Peyer's patch (tissue), 4 donors: ENCODE results near the gene ZNF853.

ENCODE experiments used
- POLR2A ChIP-seq, 2 donors: fragments of 450-650 bp; IDR thresholded peaks; one replicate each; pipeline ENCODE4 v1.5.1; 2017; ENCODE audit warnings: antibody characterized with exemption in 2 of 2, mild to moderate bottlenecking in 2 of 2, moderate library complexity in 2 of 2
- TF ChIP-seq, protein P1 (sequence below), 6 experiments: fragments of 450-650 bp in 4 of 6; fragments of 200-600 bp in 2 of 6; sonication (generic) in 1 of 6; IDR thresholded peaks; one replicate each; pipeline ENCODE4 v1.5.1; 2017 to 2019; ENCODE audit warnings: antibody characterized with exemption in 6 of 6, mild to moderate bottlenecking in 3 of 6, moderate library complexity in 1 of 6

DNA sequence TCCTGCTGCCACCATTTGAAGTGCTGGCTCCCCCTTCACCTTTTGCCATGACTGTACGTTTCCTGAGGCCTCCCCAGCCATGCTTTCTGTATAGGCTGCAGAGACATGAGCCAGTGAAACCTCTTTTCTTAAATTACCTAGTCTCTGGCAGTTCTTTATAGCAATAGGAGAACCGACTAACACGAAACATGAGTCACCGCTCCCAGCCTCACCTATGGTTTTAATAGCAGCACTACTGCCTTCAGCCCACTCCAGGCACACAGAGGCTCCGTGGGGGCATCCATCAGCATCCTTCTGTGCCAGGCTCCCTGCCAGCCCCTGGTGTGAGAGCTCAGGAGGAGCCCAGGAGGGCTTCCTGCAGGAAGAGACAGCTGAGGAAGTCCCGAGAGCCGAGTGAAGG, 16.2 kb downstream of the ZNF853 start:
- TF ChIP-seq, protein P1, sequence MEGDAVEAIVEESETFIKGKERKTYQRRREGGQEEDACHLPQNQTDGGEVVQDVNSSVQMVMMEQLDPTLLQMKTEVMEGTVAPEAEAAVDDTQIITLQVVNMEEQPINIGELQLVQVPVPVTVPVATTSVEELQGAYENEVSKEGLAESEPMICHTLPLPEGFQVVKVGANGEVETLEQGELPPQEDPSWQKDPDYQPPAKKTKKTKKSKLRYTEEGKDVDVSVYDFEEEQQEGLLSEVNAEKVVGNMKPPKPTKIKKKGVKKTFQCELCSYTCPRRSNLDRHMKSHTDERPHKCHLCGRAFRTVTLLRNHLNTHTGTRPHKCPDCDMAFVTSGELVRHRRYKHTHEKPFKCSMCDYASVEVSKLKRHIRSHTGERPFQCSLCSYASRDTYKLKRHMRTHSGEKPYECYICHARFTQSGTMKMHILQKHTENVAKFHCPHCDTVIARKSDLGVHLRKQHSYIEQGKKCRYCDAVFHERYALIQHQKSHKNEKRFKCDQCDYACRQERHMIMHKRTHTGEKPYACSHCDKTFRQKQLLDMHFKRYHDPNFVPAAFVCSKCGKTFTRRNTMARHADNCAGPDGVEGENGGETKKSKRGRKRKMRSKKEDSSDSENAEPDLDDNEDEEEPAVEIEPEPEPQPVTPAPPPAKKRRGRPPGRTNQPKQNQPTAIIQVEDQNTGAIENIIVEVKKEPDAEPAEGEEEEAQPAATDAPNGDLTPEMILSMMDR (IDR thresholded peaks at IDR 0.05), result no peak
- TF ChIP-seq POLR2A (IDR thresholded peaks at IDR 0.05), result no peak
